Body of pancreas (tissue), 4 donors: ENCODE results near the gene DLG1.

Experiments used
- POLR2A ChIP-seq, 3 donors: fragments of 450-650 bp; IDR thresholded peaks; one replicate each; pipeline ENCODE4 v1.6.1; 2016; ENCODE audit warnings: antibody characterized with exemption in 3 of 3, mild to moderate bottlenecking in 2 of 3
- TF ChIP-seq, protein P1 (sequence below), 7 experiments: fragments of 450-650 bp in 4 of 7; fragments of 200-600 bp in 3 of 7; sonication (generic) in 3 of 7; IDR thresholded peaks; one replicate each; pipeline ENCODE4 v1.5.1; 2016 to 2019; ENCODE audit warnings: antibody characterized with exemption in 7 of 7

DNA sequence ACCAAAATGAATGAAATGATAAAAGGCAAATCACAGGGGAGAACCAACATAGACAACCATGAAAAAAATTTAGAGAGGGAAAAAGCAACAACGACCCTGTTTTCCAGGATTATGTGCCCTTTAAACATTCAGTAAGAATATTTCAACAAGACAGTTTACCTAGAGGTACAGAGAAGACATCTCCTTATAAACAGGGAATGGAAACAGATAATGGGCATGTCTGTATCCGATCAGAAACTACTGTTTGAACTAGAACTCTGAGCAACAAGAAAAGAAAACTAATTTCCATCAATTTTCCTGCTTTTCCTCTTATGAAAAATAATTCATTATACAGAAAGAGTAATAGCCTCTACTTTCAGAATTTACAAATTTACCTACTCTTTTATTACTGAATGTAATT lies 39.3 kb downstream of the DLG1 start:
- TF ChIP-seq, protein P1, sequence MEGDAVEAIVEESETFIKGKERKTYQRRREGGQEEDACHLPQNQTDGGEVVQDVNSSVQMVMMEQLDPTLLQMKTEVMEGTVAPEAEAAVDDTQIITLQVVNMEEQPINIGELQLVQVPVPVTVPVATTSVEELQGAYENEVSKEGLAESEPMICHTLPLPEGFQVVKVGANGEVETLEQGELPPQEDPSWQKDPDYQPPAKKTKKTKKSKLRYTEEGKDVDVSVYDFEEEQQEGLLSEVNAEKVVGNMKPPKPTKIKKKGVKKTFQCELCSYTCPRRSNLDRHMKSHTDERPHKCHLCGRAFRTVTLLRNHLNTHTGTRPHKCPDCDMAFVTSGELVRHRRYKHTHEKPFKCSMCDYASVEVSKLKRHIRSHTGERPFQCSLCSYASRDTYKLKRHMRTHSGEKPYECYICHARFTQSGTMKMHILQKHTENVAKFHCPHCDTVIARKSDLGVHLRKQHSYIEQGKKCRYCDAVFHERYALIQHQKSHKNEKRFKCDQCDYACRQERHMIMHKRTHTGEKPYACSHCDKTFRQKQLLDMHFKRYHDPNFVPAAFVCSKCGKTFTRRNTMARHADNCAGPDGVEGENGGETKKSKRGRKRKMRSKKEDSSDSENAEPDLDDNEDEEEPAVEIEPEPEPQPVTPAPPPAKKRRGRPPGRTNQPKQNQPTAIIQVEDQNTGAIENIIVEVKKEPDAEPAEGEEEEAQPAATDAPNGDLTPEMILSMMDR (IDR thresholded peaks at IDR 0.05), result no peak
- TF ChIP-seq POLR2A (IDR thresholded peaks at IDR 0.05), result no peak
